Esophagus squamous epithelium (tissue), 5 donors: ENCODE data around the gene ADGRV1. TPM values are rescaled to one million over a fixed set of nuclear protein-coding genes. Genes with fewer than 3 reads are reported as not detected.
"Not testable (repeated sequence)": the region's sequence is repeated elsewhere in the genome, so short reads cannot be mapped to it uniquely, and the experiment has no call there.

ENCODE experiments used
- DNase-seq: peaks from one replicate; lab custom pipeline; 2025; lab: John Stamatoyannopoulos, UW
- H3K27ac ChIP-seq, 4 donors: fragments of 200-600 bp; sonication (generic); one replicate each; pipeline ENCODE4 v1.5.1; 2016 to 2019; ENCODE audit warnings: mild to moderate bottlenecking in 1 of 4
- H3K27me3 ChIP-seq, 4 donors: fragments of 200-600 bp; sonication (generic); 1 replicate in 3 of 4; 2 replicates in 1 of 4; pipeline versions ENCODE4 v1.5.1 to v1.6.0; 2017 to 2021; ENCODE audit warnings: antibody characterized with exemption in 1 of 4
- H3K36me3 ChIP-seq, 3 donors: fragments of 200-600 bp; sonication (generic); one replicate each; pipeline ENCODE4 v1.5.1; 2016 to 2019
- H3K4me1 ChIP-seq, 3 donors: fragments of 200-600 bp; sonication (generic); one replicate each; pipeline ENCODE4 v1.5.1; 2017 to 2019
- H3K4me3 ChIP-seq, 4 donors: fragments of 200-600 bp; sonication (generic); 1 replicate in 3 of 4; 2 replicates in 1 of 4; pipeline ENCODE4 v1.5.1; 2016 to 2019; ENCODE audit warnings: mild to moderate bottlenecking in 2 of 4, moderate library complexity in 1 of 4
- H3K9me3 ChIP-seq, 3 donors: fragments of 200-600 bp; sonication (generic); one replicate each; pipeline ENCODE4 v1.5.1; 2016 to 2019
- CTCF ChIP-seq, 6 experiments: fragments of 450-650 bp in 4 of 6; fragments of 200-600 bp in 2 of 6; sonication (generic) in 2 of 6; IDR thresholded peaks; one replicate each; pipeline ENCODE4 v1.5.1; 2016 to 2019; ENCODE audit warnings: antibody characterized with exemption in 6 of 6, mild to moderate bottlenecking in 4 of 6, moderate library complexity in 4 of 6
- POLR2A ChIP-seq, 4 donors: fragments of 450-650 bp; IDR thresholded peaks; one replicate each; pipeline ENCODE4 v1.6.1; 2017; ENCODE audit warnings: antibody characterized with exemption in 4 of 4, mild to moderate bottlenecking in 4 of 4, moderate library complexity in 3 of 4
- WGBS, 2 donors: methylation state at CpG; one replicate each; pipeline ENCODE4 v1.1.5; 2018; 5-methylcytosine and 5-hydroxymethylcytosine counted together
- intact Hi-C: fragments of 100-400 bp; cut with DNase I; formaldehyde crosslinking; loops from one replicate; pipeline ENCODE4 v1.15.0; 2022
- total RNA-seq, 4 donors: library from RNA; depleted of rRNA; stranded (reverse); fragments of >200 nt; gene quantifications; one replicate each; pipeline ENCODE4 v1.1.0, GENCODE V29; 2016
- donor health status: DM: yes; HTN: yes; CAD: no.

The ADGRV1 gene
- total RNA-seq, 4 donors from 2014 or later = 1.9 to 14.1 (median 4.0) TPM

DNA sequence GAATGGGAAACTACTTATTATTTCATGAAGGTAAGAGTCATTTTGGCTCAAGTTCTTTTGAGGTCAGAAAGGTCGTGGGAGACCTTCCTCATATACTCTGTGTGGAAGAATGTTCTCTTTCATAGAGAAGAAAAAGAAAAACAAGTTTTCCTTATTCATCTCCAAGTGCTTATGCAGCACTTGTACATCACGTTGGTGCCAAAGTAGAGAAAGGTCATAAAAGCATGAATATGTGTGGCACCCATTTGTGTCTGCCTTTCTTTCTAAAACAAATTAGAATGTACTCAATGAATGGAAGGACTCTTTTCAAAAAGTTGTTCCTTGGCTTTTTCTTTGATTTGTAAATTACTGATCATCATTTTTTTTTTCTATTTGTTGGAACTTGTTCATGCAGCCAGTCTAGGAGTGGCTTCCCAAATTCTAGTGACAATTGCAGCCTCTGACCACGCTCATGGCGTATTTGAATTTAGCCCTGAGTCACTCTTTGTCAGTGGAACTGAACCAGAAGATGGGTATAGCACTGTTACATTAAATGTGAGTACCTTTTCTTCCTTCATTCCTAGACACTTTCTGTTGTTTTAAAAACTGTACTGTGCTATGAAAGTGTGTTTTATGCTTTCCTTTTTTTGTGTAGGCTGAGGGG, 122.4 kb downstream of the ADGRV1 start:
- H3K4me1 ChIP-seq = no peaks in the 10 kb centered on the region
- WGBS, 2 donors = 32% methylated on average over 4 of the region's 4 CpGs
- TF ChIP-seq CTCF (IDR thresholded peaks at IDR 0.05) (no peak), POLR2A (IDR thresholded peaks at IDR 0.05) (no peak)
- intact Hi-C loops = no loop called here
- H3K4me3 ChIP-seq = no peak overlapping the region
- DNase-seq = no peak
- H3K27me3 ChIP-seq = no peaks in the 10 kb centered on the region
- no peaks in the 10 kb centered on the region for H3K36me3 ChIP-seq
- no peak overlapping the region for H3K27ac ChIP-seq
- H3K9me3 ChIP-seq = no peaks in the 10 kb centered on the region

DNA sequence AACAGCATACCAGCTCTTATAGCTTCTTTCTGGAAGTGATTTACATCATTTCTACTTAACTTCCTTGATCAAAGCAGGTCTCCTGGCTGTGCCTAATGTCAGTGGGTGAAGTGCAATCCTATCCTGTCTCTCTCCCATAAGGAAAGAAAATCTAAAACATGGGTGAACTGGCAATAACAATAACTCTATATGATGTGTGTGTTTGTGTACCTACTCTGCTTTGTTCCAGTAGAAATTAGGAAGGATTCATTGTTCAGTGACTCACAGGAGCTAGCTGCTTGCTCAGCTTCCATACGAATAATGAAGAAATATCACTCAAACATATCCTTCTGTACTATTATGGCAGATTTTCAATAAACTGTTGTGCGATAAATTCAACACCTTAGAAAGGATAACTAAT, 123.7 kb downstream of the ADGRV1 start:
- no peak overlapping the region for H3K27ac ChIP-seq
- no peaks in the 10 kb centered on the region for H3K36me3 ChIP-seq
- intact Hi-C loops = no loop called here
- 61 to 64% methylated on average over 2 of the region's 2 CpGs for WGBS, 2 donors
- TF ChIP-seq POLR2A (IDR thresholded peaks at IDR 0.05) (no peak), CTCF (IDR thresholded peaks at IDR 0.05) (no peak)
- no peak for DNase-seq
- no peak overlapping the region for H3K4me3 ChIP-seq
- no peaks in the 10 kb centered on the region for H3K9me3 ChIP-seq
- no peaks in the 10 kb centered on the region for H3K4me1 ChIP-seq
- no peaks in the 10 kb centered on the region for H3K27me3 ChIP-seq

- TF ChIP-seq CTCF (IDR thresholded peaks at IDR 0.05) (no peak), POLR2A (IDR thresholded peaks at IDR 0.05) (no peak)
- no peak overlapping the region for H3K27ac ChIP-seq
- H3K36me3 ChIP-seq = no peaks in the 10 kb centered on the region
These were observed 126.9 kb downstream of the ADGRV1 start for GRCh38 chr5:90685425-90686022.

GRCh38 chr5:90686363-90686762, 127.8 kb downstream of the ADGRV1 start:
- H3K36me3 ChIP-seq, H3K27ac ChIP-seq, DNase-seq, H3K4me1 ChIP-seq, H3K4me3 ChIP-seq, H3K9me3 ChIP-seq, intact Hi-C loops, H3K27me3 ChIP-seq: not testable (repeated sequence)
- 80 to 100% methylated on average over 1 to 2 of the region's 2 CpGs for WGBS, 2 donors

More at GRCh38 chr5:90685425-90686022, 126.9 kb downstream of the ADGRV1 start:
- Histone ChIP-seq H3K27me3 (no peaks in the 10 kb centered on the region), H3K4me1 (no peaks in the 10 kb centered on the region), H3K9me3 (no peaks in the 10 kb centered on the region), H3K4me3 (no peak overlapping the region)
- intact Hi-C loops = no loop called here
- DNase-seq = no peak
- 88% methylated on average over 8 of the region's 8 CpGs for WGBS, 2 donors

- H3K36me3 ChIP-seq, H3K4me3 ChIP-seq, H3K27ac ChIP-seq, H3K4me1 ChIP-seq, intact Hi-C loops, DNase-seq, H3K27me3 ChIP-seq, H3K9me3 ChIP-seq: not testable (repeated sequence)
- 62 to 83% methylated on average over 2 of the region's 3 CpGs for WGBS, 2 donors
These were observed 128.9 kb downstream of the ADGRV1 start for GRCh38 chr5:90687458-90687857.

- 66 to 75% methylated on average over 2 of the region's 2 CpGs for WGBS, 2 donors
- TF ChIP-seq CTCF (IDR thresholded peaks at IDR 0.05) (no peak), POLR2A (IDR thresholded peaks at IDR 0.05) (no peak)
These were observed 130.5 kb downstream of the ADGRV1 start for GRCh38 chr5:90689064-90689463.

More at GRCh38 chr5:90689064-90689463, 130.5 kb downstream of the ADGRV1 start:
- intact Hi-C loops = no loop called here
- no peak for DNase-seq
- Histone ChIP-seq H3K9me3 (no peaks in the 10 kb centered on the region), H3K27ac (no peak overlapping the region), H3K4me3 (no peak overlapping the region), H3K36me3 (no peaks in the 10 kb centered on the region), H3K4me1 (no peaks in the 10 kb centered on the region), H3K27me3 (no peaks in the 10 kb centered on the region)
